GM21526 (cell line): ENCODE results near the gene ST8SIA3.
"Not testable (repeated sequence)": the region's sequence is repeated elsewhere in the genome, so short reads cannot be mapped to it uniquely, and the experiment has no call there.

ENCODE experiments used
- ATAC-seq: cut with Tn5 transposase; IDR thresholded peaks from one replicate; pipeline ENCODE4 v1.9.1; 2021; ENCODE audit warnings: moderate library complexity; ENCODE audit not compliant: unreplicated experiment, low FRiP score

Gene ST8SIA3

DNA sequence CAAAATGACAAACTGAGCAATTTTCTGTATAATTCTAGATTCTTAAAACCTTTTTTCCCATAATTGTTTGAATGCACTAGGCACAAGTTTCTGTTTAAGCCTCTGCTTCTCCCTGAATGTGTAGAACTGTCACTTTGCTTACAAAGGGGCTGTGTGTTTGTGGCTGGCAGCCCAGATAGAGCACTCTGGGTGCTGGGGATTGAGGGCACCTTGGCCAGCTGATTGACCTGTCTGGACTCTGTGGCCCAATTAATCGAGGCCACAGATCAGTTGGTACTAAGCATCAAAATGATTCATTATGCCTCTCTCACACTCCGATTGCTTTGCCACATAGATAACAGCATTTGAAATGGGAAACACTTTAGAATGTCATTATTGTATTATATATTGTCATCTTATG, 12.1 kb downstream of the ST8SIA3 start:
- ATAC-seq, result no peak

DNA sequence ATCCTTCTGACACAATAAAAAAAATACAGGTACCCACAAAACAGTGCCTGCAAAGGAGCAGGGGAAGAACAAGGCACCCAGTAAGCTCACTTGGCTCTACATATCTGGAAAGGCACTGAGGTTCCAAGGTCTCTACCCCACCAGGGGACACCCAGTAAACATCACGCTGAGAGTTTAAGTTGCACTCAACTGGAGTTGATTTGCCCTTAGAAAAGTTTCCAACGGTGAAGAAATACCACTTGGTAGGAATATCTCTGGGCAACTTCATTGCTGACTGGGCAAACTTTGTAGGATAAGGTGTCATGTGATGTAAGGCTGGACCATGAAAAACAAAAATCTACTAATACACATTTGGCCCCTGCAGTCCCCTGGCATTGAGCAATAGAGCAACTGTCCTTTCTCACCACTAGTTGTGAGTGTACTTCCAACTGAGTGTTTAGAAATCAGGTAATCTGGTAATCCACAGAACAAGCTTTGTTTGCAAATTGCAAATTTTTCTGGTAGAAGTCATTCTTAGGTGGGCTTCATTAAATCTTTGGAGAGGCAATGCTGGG, 14.2 kb downstream of the ST8SIA3 start:
- no peak for ATAC-seq

DNA sequence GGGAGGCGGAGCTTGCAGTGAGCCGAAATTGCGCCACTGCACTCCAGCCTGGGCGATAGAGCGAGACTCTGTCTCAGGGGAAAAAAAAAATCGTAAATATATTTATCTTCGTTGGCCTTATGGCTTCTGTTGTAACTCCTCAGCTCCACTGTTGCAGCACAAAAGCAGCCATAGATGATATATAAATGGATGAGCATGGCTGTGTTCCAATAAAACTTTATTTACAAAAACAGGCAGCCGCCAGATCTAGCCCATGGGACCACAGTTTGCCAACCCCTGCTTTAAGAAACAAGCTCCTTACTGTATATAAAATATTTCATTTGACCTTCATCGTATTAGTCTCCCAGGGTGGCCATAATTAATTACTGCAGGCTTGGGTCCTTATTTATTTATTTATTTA, 20.1 kb downstream of the ST8SIA3 start:
- ATAC-seq, result no peak

DNA sequence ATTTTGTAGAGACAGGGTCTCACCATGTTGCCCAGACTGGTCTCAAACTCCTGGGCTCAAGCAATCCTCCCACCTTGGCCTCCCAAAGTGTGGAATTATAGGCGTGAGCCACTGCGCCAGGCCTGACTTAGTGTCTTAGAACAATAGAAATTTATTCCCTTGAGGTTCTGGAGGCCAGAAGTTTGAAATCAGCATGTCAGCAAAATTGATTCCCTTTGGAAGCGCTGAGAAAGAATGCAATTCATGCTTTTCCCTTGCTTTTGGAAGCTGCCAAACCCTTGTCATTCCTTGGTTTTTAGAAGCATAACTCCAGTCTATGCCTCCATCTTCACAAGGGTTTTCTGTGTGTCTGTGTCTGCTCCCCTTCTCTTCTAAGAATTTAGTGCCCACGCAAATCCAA, 20.7 kb downstream of the ST8SIA3 start:
- no peak for ATAC-seq

DNA sequence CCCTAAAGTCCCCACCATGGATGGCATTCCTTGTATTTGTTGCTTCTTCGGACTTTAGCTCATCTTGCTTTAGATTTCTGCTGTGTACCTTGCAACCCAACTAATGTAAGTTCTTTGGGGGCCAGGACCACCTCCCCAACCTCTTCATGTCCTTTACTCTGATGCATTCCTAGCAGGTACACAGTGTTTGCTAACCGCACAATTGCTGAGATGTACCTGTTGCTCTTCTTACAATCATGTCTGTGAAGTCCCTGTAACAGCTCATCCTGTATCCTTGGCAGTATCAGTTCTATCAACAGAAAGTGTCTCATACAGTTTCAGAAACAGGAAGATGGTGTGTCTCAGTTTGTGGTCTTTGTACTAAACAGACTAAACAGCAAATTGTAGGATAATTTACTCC, 24.1 kb downstream of the ST8SIA3 start:
- no peak for ATAC-seq

DNA sequence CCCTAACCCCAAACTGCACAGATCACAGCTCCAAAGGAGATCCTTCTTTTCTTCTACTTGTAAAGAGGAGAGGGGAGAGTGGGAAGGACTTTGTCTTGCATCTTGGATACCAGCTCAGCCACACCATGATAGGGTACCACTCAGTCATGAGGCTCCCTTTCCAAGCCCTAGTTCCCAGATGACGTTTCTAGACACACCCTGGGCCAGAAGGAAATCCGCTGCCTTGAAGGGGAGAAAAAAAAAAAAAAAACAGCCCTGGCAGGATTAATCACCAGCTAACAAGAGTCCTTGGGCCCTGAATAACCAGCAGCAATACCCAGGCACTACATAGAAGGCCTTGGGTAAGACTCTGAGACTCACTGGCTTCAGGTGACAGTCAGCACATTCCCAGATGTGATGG, 36.9 kb downstream of the ST8SIA3 start:
- no peak for ATAC-seq

DNA sequence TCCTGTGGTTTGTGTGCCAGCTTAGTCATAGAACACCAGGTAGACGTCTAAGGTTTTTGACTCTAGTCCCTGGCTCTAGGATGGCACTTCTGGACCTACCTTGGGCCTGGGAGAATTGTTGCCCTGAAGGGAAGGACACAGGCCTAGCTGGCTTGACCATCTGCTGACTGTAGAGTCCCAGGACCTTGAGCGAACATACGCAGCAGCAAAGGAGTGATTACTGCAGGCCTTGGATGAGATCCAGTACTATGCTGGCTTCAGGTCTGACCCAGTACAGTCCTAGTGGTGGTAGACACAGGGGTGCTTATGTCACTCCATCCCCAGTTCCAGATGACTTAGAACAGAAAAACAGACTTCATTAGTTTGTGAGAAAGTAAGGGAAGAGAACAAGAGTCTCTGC, 37.7 kb downstream of the ST8SIA3 start:
- ATAC-seq, result no peak

DNA sequence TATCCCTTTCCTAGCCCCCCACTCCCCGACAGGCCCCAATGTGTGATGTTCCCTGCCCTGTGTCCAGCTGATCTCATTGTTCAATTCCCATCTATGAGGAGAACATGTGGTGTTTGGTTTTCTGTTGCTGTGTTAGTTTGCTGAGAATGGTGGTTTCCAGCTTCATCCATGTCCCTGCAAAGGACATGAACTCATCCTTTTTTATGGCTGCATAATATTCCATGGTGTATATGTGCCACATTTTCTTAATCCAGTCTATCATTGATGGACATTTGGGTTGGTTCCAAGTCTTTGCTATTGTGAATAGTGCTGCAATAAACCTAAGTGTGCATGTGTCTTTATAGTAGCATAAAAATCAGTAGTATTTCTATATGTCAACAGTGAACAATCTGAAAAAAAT, 42.4 kb downstream of the ST8SIA3 start:
- ATAC-seq, result not testable (repeated sequence)

DNA sequence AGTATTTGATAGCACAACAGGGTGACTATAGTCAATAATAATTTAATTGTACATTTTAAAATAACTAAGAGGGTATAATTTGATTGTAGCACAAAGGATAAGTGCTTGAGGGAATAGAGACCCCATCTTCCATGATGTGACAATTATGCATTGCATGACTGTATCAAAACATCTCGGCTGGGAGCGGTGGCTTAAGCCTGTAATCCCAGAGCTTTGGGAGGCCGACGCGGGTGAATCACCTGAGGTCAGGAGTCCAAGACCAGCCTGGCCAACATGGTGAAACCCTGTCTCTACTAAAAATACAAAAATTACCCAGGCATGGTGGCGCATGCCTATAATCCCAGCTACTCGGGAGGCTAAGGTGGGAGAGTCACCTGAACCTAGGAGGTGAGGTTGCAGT, 44.5 kb downstream of the ST8SIA3 start:
- not testable (repeated sequence) for ATAC-seq

DNA sequence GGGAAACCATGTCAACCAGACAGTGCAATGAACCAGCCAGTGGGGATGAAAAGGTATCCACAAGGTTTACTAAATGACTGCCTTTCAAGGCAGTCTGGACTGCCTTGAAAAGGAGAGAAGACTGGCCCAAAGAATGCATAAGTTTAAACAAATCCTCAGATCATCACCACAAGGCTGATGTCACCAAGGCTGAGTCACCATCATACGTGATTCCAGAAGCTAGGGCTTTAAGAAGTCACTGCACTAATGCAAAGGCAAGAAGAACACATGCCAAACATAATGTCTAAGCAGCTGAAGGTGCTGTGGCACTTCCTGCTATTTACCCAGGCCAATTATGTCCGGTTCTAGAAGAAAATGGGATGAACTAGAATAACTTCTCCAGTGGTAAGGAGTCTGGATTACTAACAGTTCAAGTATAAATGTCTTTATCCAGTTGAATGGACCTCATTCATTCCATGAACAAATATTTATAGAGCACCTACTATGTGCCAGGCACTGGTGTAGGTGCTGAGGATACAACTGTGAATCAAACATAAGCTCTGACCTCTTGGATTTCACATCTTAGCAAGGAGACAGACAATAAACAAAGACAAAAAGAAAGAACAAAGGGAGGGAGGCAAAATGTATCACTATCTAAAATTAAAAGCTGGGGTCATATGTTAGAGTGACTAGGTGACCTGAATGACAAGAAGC, 45.2 kb downstream of the ST8SIA3 start:
- ATAC-seq, result no peak

DNA sequence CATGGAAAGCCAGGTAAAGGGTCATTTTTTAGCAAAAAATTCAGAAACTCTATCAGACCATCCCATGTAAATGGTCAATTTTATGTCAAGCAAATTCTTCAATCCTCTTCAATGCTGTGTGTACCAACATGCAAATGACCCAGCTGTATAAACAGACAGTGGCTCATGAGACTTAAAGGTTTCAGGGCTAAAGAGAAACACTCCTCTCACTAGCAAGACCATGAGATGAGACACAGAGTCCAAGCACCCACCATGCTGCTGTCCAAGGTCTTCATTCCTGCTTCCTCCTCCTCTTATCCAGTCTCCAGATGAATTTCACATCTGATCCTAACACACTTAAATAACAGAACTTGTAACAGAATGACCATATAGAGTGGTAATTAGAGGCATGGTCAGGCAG, 52.0 kb downstream of the ST8SIA3 start:
- ATAC-seq, result no peak

DNA sequence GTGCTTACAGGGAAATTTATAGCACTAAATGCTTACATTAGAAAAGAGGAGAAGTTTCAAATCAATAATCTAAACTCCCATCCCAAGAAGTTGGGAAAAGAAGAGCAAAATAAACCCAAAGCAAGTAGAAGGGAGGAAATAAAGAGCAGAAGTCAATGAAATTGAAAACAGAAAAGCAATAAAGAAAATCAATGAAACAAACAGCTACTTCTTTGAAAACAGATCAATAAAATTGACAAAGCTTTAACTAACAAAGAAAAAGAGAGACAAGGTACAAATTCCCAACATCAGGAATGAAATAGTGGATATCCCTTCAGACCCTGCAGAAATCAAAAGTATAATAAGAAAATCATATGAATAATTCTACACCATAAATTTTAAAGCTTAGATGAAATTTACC, 57.3 kb downstream of the ST8SIA3 start:
- no peak for ATAC-seq

DNA sequence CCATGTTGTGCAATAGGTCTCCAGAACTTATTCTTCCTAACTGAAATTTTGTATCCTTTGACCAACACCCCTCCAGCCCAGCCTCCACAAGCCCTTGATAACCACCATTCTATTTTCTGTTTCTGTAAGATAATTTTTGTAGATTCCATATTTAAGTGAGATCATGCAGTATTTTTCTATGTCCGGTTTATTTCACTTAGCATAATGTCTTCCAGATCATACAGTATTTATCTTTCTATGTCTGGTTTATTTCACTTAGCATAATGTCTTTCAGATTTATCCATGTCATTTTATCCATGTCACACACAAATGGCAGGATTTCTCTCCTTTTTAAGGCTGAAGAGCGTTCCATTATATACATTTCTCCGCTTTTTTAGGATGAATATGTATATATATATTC, 58.4 kb downstream of the ST8SIA3 start:
- ATAC-seq, result no peak

DNA sequence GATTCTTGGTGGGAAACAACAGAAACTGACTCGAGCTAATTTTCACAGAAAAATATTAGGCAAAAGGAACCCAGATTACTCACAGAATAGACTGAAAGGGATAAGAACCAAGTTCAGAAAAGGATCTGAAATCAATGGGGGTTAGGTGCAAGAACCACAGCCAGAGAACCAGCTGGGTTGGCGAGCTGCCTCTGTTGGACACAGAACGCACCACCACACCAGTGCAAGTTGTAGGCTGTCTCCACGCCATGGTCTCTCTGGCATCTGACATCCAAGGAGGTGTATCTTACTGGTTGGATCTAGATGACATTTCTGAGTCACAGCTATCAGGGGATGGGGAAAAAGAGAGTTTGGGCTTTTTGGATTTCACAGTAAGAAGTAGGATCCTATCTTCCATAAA, 64.2 kb downstream of the ST8SIA3 start:
- ATAC-seq, result no peak
